CD4-positive, alpha-beta T cell treated with Interleukin-4 for 4 hours (primary cell): ENCODE measurements around the gene WASHC2C.
"Not testable (repeated sequence)": the region's sequence is repeated elsewhere in the genome, so short reads cannot be mapped to it uniquely, and the experiment has no call there.

Experiments
- DNase-seq: peaks from one replicate; pipeline ENCODE4 v3.0.0-alpha.2; 2020

Gene WASHC2C

GRCh38 chr10:45726703-45727420 lies at the start of gene WASHC2C:
Gene WASHC2C (plus strand): TSS chr10:45727266. CDS start chr10:45727318, 52 bp downstream.
- DNase-seq = peak; percentile 96

GRCh38 chr10:45678467-45678866 lies 48.6 kb upstream of the WASHC2C start:
- DNase-seq = not testable (repeated sequence)

GRCh38 chr10:45710200-45710796 lies 16.8 kb upstream of the WASHC2C start:
- DNase-seq = not testable (repeated sequence)

GRCh38 chr10:45711223-45711622 lies 15.8 kb upstream of the WASHC2C start:
- DNase-seq = not testable (repeated sequence)

GRCh38 chr10:45717053-45717452 lies 10.0 kb upstream of the WASHC2C start:
- not testable (repeated sequence) for DNase-seq

- DNase-seq = not testable (repeated sequence)
These were observed 9.4 kb upstream of the WASHC2C start for GRCh38 chr10:45717642-45718041.

GRCh38 chr10:45721503-45721902 lies 5.6 kb upstream of the WASHC2C start:
- DNase-seq = not testable (repeated sequence)

GRCh38 chr10:45723851-45724250 lies 3.2 kb upstream of the WASHC2C start:
- DNase-seq = not testable (repeated sequence)

- DNase-seq = not testable (repeated sequence)
These were observed 427 bp downstream of the WASHC2C start for GRCh38 chr10:45727421-45727965.

- not testable (repeated sequence) for DNase-seq
These were observed 7.4 kb downstream of the WASHC2C start for GRCh38 chr10:45734449-45734848.

GRCh38 chr10:45734867-45735266 lies 7.8 kb downstream of the WASHC2C start:
- not testable (repeated sequence) for DNase-seq

GRCh38 chr10:45741559-45741958 lies 14.5 kb downstream of the WASHC2C start:
- not testable (repeated sequence) for DNase-seq

- DNase-seq = not testable (repeated sequence)
These were observed 14.9 kb downstream of the WASHC2C start for GRCh38 chr10:45742014-45742413.

- not testable (repeated sequence) for DNase-seq
These were observed 24.1 kb downstream of the WASHC2C start for GRCh38 chr10:45751141-45751540.

GRCh38 chr10:45752210-45752609 lies 25.1 kb downstream of the WASHC2C start:
- not testable (repeated sequence) for DNase-seq

GRCh38 chr10:45753979-45754495 lies 27.0 kb downstream of the WASHC2C start:
- not testable (repeated sequence) for DNase-seq

GRCh38 chr10:45755083-45755482 lies 28.0 kb downstream of the WASHC2C start:
- not testable (repeated sequence) for DNase-seq

GRCh38 chr10:45756065-45756464 lies 29.0 kb downstream of the WASHC2C start:
- DNase-seq = not testable (repeated sequence)

- not testable (repeated sequence) for DNase-seq
These were observed 30.8 kb downstream of the WASHC2C start for GRCh38 chr10:45757661-45758396.

- DNase-seq = not testable (repeated sequence)
These were observed 34.6 kb downstream of the WASHC2C start for GRCh38 chr10:45761622-45762021.

GRCh38 chr10:45763037-45763436 lies 36.0 kb downstream of the WASHC2C start:
- DNase-seq = not testable (repeated sequence)

- not testable (repeated sequence) for DNase-seq
These were observed 41.3 kb downstream of the WASHC2C start for GRCh38 chr10:45768334-45768733.
